Coronary artery (tissue), 2 donors: ENCODE results near the gene GORASP1.

Source experiments
- DNase-seq: peaks from one replicate; pipeline ENCODE4 v3.0.0-alpha.2; 2017; ENCODE audit warnings: low spot score
- H3K27ac ChIP-seq, 2 donors: fragments of 200-600 bp; sonication (generic); one replicate each; pipeline ENCODE4 v1.5.1; 2016 to 2019
- H3K4me3 ChIP-seq: fragments of 200-600 bp; sonication (generic); 2 replicates; pipeline ENCODE4 v1.5.1; 2016; ENCODE audit warnings: mild to moderate bottlenecking, moderate library complexity
- TF ChIP-seq, protein P1 (sequence below): fragments of 200-600 bp; sonication (generic); IDR thresholded peaks from one replicate; pipeline ENCODE4 v1.5.1; 2019; ENCODE audit warnings: antibody characterized with exemption

The GORASP1 gene

DNA sequence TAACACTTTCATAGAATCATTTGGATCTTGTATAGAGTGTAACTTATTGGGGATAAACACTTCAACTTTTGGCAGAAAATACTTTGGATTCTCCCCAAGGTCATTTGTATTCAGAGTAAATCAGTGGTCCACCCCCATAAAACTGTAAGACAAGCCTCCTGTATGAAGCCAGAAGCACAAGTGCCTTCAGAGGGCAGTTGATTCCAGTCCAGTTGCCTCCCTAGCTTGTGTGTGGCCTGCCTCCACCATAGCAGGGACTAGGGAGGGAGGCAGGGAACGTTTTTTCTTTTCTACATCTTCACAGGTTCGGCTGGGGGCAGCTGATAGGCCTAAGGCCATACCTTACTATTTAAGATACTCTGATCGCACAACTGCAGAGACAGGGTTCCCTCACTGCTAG lies 11.6 kb downstream of the GORASP1 start:
- TF ChIP-seq, protein P1, sequence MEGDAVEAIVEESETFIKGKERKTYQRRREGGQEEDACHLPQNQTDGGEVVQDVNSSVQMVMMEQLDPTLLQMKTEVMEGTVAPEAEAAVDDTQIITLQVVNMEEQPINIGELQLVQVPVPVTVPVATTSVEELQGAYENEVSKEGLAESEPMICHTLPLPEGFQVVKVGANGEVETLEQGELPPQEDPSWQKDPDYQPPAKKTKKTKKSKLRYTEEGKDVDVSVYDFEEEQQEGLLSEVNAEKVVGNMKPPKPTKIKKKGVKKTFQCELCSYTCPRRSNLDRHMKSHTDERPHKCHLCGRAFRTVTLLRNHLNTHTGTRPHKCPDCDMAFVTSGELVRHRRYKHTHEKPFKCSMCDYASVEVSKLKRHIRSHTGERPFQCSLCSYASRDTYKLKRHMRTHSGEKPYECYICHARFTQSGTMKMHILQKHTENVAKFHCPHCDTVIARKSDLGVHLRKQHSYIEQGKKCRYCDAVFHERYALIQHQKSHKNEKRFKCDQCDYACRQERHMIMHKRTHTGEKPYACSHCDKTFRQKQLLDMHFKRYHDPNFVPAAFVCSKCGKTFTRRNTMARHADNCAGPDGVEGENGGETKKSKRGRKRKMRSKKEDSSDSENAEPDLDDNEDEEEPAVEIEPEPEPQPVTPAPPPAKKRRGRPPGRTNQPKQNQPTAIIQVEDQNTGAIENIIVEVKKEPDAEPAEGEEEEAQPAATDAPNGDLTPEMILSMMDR = no peak
- no peak overlapping the region for H3K4me3 ChIP-seq
- H3K27ac ChIP-seq = no peak overlapping the region
- no peak for DNase-seq

DNA sequence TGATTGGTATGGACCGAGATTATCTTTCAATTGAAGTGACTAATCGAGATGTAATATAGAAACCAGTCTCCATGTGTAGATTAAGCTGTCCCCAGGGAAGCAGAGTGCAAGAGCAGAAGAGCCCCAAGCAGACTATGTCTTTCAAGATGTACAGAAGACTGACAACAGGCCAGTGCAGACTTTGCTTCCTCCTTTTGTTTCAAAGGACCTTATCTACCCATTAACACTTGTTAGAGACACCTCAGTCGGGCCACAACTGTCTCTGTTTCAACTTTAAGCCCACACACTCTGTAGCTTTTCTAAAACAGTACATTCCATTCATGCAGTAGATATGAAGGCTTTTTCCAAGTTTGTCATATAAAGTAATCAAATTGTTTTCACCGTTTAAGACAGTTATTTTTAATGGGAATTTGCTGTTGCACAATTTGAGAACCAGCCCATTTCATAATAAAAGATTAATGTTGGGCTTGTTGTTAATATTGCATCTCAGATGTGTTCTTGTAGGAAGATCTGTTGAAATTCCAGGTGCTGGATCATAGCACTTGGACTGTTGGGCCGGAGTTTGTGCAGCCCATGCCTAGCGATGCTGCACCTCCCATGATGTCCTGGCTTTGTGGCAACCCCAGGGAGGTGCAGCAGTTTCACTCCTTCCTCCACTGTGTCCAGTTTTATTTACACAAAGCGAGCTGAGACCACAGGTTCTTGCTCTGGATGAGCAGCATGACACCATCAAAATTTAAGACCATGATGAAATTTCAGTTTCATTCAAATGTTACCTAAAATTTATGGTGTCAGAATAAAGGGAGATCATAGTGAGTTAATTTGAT lies 12.4 kb downstream of the GORASP1 start:
- no peak for DNase-seq
- Histone ChIP-seq H3K4me3 (no peak overlapping the region), H3K27ac (peak overlapping the region in 1 of 2 donors; percentile 11)
- TF ChIP-seq, protein P1 = no peak

DNA sequence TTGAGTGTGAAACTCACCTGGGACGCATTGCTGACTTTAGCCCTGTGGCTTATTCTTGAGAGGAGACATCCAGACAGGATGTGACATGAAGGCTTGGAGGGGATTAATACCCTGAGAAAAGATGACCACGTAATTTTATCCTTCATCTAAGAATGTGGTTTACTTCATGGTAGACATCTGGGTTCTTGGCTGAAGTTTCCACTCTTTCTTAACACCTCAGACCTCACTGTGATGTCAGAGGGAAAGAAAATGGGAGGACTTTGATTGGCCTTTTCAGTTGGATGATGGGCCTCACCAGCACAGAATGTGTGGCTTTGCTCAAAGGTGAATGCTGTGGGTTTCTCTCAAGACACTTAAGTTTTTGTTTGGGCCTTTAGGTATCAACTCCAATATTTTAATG lies 16.5 kb downstream of the GORASP1 start:
- no peak overlapping the region for H3K4me3 ChIP-seq
- DNase-seq = no peak
- H3K27ac ChIP-seq = no peak overlapping the region
- TF ChIP-seq, protein P1 = no peak

DNA sequence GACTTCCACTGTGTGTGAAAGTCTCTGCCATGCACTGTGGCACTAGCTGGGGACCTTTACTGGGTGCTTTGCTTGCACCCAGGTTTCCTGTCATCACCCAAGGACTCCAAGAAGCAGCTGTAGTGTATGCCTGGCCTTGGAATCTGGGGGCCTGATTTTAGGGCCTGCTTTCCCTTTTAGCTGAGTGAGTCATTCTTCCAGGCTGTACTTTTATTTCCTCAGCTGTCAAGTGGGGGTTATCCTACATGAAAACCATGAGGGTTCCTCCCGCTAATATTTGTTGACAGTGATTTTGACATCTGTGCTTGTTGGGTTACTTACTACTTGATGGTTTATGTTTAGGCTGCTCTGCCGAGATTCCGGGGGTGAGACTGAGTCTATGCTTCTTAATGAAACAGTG lies 18.5 kb downstream of the GORASP1 start:
- no peak overlapping the region for H3K27ac ChIP-seq
- DNase-seq = no peak
- H3K4me3 ChIP-seq = no peak overlapping the region
- TF ChIP-seq, protein P1 = no peak

DNA sequence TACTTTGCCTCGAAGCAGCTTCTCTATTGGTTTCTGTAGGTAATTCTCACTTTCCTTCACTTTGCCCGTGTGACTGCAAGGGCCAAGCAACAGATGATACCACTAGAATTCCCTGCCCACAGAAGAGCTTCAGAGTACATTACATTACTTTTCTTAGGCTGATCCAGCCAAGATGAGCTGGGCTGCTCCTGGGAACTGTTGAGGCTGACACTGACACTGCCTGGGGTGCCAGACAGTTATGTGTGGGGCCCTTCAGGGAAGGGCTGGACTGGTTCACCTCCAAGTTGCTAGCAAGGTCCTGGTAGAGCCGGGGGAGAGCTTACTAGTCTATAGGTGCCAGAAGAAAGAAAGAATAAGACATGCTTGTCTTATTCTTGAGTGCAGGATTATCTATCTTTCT lies 19.0 kb downstream of the GORASP1 start:
- Histone ChIP-seq H3K27ac (no peak overlapping the region), H3K4me3 (no peak overlapping the region)
- TF ChIP-seq, protein P1 = no peak
- DNase-seq = no peak

DNA sequence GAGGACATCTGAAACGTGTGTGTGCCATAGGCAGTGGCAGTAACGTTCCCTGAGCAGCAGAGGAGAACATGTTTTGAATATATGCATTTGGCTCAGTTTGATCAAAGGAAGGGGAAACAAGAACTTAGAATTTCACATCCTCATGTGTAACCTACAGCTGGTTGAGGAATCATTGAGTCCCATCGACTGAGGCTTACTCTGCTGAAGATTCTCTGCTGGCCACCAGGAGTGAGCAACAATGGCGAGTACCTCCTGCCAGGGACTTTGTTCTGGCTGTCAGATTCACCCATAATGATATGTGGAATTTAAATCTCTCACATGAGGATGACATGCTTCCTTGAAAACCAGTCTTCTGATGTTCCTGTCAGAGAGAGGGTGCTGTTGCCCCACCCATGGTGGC lies 21.3 kb downstream of the GORASP1 start:
- Histone ChIP-seq H3K4me3 (no peak overlapping the region), H3K27ac (no peak overlapping the region)
- DNase-seq = no peak
- TF ChIP-seq, protein P1 = no peak

DNA sequence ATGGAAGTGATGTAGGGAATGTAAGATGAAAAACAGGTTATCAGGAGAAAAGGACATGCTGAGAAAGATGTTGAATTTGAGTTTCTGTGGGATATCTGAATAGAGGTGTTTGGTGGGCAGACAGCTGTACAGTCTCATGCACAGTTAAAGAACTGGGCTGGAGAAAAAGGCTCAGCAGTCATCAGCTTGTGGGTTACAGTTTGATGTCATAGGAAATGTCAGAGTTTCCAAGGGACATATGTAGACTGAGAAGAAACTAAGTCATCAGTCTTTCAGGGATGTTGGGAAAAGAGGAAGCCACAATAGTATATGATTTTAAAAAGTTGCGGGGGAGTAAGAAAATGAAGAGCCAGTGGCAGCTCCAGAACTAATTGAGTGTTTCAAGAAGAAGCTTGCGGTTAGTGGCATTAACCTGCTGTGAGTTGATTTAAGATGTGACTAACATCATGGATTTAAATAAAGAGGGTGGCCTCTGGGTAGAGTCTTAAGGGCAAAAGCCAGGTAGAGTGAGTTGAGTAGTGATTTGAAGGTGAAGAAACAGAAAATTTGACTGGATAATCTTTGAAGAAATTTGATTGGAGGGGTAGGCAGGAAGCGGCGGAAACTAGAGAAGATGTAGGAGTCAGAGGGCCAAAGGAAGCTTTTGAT lies 24.6 kb downstream of the GORASP1 start:
- TF ChIP-seq, protein P1 = no peak
- H3K27ac ChIP-seq = no peak overlapping the region
- no peak for DNase-seq

More for the DNA sequence above, 24.6 kb downstream of the GORASP1 start:
- no peak overlapping the region for H3K4me3 ChIP-seq
